H9 (cell line): Measurements from ENCODE around the gene HEXA. TPM values are rescaled to one million over a fixed set of nuclear protein-coding genes. Genes with fewer than 3 reads are reported as not detected.

Source experiments
- DNase-seq: peaks from one replicate; pipeline ENCODE4 v3.0.0-alpha.2; 2017
- H2AFZ ChIP-seq: one replicate; pipeline ENCODE4 v1.6.1; 2013; ENCODE audit warnings: mild to moderate bottlenecking, low read length, control low read depth, moderate library complexity
- H2AK5ac ChIP-seq: 2 replicates; pipeline ENCODE4 v1.6.1; 2013; ENCODE audit warnings: low read length, control low read depth, mixed read lengths; ENCODE audit not compliant: insufficient read length
- H2BK120ac ChIP-seq: one replicate; pipeline ENCODE4 v1.6.1; 2013; ENCODE audit warnings: low read depth, mild to moderate bottlenecking, low read length, control low read depth, inconsistent platforms; ENCODE audit not compliant: poor library complexity, severe bottlenecking
- H2BK12ac ChIP-seq: 2 replicates; pipeline ENCODE4 v1.6.1; 2013; ENCODE audit warnings: low read length, control low read depth, mixed read lengths, low read depth; ENCODE audit not compliant: insufficient read length
- H2BK15ac ChIP-seq: 2 replicates; pipeline ENCODE4 v1.6.1; 2013; ENCODE audit warnings: low read depth, low read length, control low read depth
- H2BK20ac ChIP-seq: one replicate; pipeline ENCODE4 v1.6.1; 2013; ENCODE audit warnings: low read depth, mild to moderate bottlenecking, low read length, control low read depth, inconsistent platforms; ENCODE audit not compliant: poor library complexity, severe bottlenecking
- H2BK5ac ChIP-seq: 2 replicates; pipeline ENCODE4 v1.6.1; 2013; ENCODE audit warnings: low read length, control low read depth, mixed read lengths; ENCODE audit not compliant: insufficient read length
- H3K14ac ChIP-seq: 2 replicates; pipeline ENCODE4 v1.6.1; 2013; ENCODE audit warnings: low read length, control low read depth; ENCODE audit not compliant: insufficient read depth
- H3K18ac ChIP-seq: 2 replicates; pipeline ENCODE4 v1.6.1; 2013; ENCODE audit warnings: low read depth, mild to moderate bottlenecking, mixed read lengths, low read length, control low read depth; ENCODE audit not compliant: insufficient read length
- H3K23ac ChIP-seq: 2 replicates; pipeline ENCODE4 v1.6.1; 2013; ENCODE audit warnings: low read length, control low read depth, mixed read lengths, low read depth; ENCODE audit not compliant: insufficient read length
- H3K23me2 ChIP-seq: 2 replicates; pipeline ENCODE4 v1.6.1; 2013; ENCODE audit warnings: low read depth, mild to moderate bottlenecking, mixed read lengths, low read length, control low read depth; ENCODE audit not compliant: insufficient read length, poor library complexity, severe bottlenecking
- H3K27ac ChIP-seq: 2 replicates; pipeline ENCODE4 v1.5.1; 2013; ENCODE audit warnings: low read length, control low read depth, mixed read lengths, low read depth; ENCODE audit not compliant: insufficient read length
- H3K27me3 ChIP-seq: 2 replicates; pipeline ENCODE4 v1.6.1; 2013; ENCODE audit warnings: low read length, control low read depth, inconsistent platforms; ENCODE audit not compliant: insufficient read depth
- H3K4ac ChIP-seq: 2 replicates; pipeline ENCODE4 v1.6.1; 2013; ENCODE audit warnings: low read depth, mild to moderate bottlenecking, control low read depth, inconsistent platforms, low read length, moderate library complexity
- H3K4me1 ChIP-seq: 2 replicates; pipeline ENCODE4 v1.6.1; 2013; ENCODE audit warnings: low read length, control low read depth, inconsistent platforms; ENCODE audit not compliant: insufficient read depth
- H3K4me2 ChIP-seq: 2 replicates; pipeline ENCODE4 v1.6.1; 2013; ENCODE audit warnings: low read length, control low read depth, mixed read lengths; ENCODE audit not compliant: insufficient read length, insufficient read depth
- H3K56ac ChIP-seq: 2 replicates; pipeline ENCODE4 v1.6.1; 2013; ENCODE audit warnings: low read depth, mild to moderate bottlenecking, mixed read lengths, low read length, control low read depth; ENCODE audit not compliant: insufficient read length
- H3K79me1 ChIP-seq: 2 replicates; pipeline ENCODE4 v1.6.1; 2013; ENCODE audit warnings: low read depth, mild to moderate bottlenecking, moderate library complexity, low read length, control low read depth, inconsistent platforms; ENCODE audit not compliant: insufficient read depth, poor library complexity, severe bottlenecking
- H3K79me2 ChIP-seq: 2 replicates; pipeline ENCODE4 v1.6.1; 2013; ENCODE audit warnings: low read length, control low read depth, inconsistent platforms; ENCODE audit not compliant: insufficient read depth
- H3K9ac ChIP-seq: 2 replicates; pipeline ENCODE4 v1.6.1; 2013; ENCODE audit warnings: low read length, control low read depth, mixed read lengths; ENCODE audit not compliant: insufficient read length; ENCODE audit errors: extremely low read depth
- H3K9me3 ChIP-seq: one replicate; pipeline ENCODE4 v1.6.1; 2013; ENCODE audit warnings: low read depth, low read length, inconsistent platforms; ENCODE audit not compliant: control insufficient read depth
- H3T11ph ChIP-seq: one replicate; pipeline ENCODE4 v1.6.1; 2013; ENCODE audit warnings: mild to moderate bottlenecking, low read length, control low read depth, inconsistent platforms
- H4K20me1 ChIP-seq: one replicate; pipeline ENCODE4 v1.6.1; 2013; ENCODE audit not compliant: control insufficient read depth, insufficient read length, insufficient read depth
- H4K5ac ChIP-seq: 2 replicates; pipeline ENCODE4 v1.6.1; 2013; ENCODE audit warnings: low read depth, mild to moderate bottlenecking, mixed read lengths, low read length, control low read depth; ENCODE audit not compliant: insufficient read length
- H4K8ac ChIP-seq: replicated peaks from 2 replicates; pipeline ENCODE4 v1.6.1; 2013; ENCODE audit warnings: low read length, control low read depth, mixed read lengths, low read depth; ENCODE audit not compliant: insufficient read length
- H4K91ac ChIP-seq: 2 replicates; pipeline ENCODE4 v1.6.1; 2013; ENCODE audit warnings: low read depth, mild to moderate bottlenecking, moderate library complexity, mixed read lengths, low read length, control low read depth; ENCODE audit not compliant: insufficient read length
- H3K27ac Mint-ChIP-seq, 3 experiments: 2 replicates in 2 of 3; 3 replicates in 1 of 3; pipeline ENCODE4 v1.8.0; 2020 to 2021; ENCODE audit warnings: mixed read lengths in 3 of 3, mild to moderate bottlenecking in 1 of 3, moderate library complexity in 1 of 3
- H3K27me3 Mint-ChIP-seq: 2 replicates; pipeline ENCODE4 v1.8.0; 2021; ENCODE audit warnings: low read depth, mild to moderate bottlenecking, moderate library complexity, mixed read lengths
- H3K36me3 Mint-ChIP-seq, 3 experiments: 2 replicates in 2 of 3; 3 replicates in 1 of 3; pipeline ENCODE4 v1.8.0; 2020 to 2021; ENCODE audit warnings: low read depth in 3 of 3, mixed read lengths in 3 of 3; ENCODE audit not compliant: insufficient read depth in 1 of 3
- H3K4me1 Mint-ChIP-seq, 2 experiments: 2 replicates each; pipeline ENCODE4 v1.8.0; 2020; ENCODE audit warnings: mixed read lengths in 2 of 2
- H3K4me3 Mint-ChIP-seq, 2 experiments: 2 replicates in 1 of 2; 3 replicates in 1 of 2; pipeline ENCODE4 v1.8.0; 2020 to 2021; ENCODE audit warnings: mild to moderate bottlenecking in 2 of 2, mixed read lengths in 2 of 2, moderate library complexity in 1 of 2
- H3K9me3 Mint-ChIP-seq, 2 experiments: 2 replicates in 1 of 2; 3 replicates in 1 of 2; pipeline ENCODE4 v1.8.0; 2020; ENCODE audit warnings: mild to moderate bottlenecking in 2 of 2, mixed read lengths in 2 of 2, moderate library complexity in 1 of 2
- CTCF ChIP-seq: fragments of 200-600 bp; sonication (generic); conservative IDR thresholded peaks from 3 replicates; pipeline ENCODE4 v1.8.0; 2021; ENCODE audit warnings: antibody characterized with exemption, mild to moderate bottlenecking
- WGBS: extraction: QIAGEN DNeasy Blood & Tissue Kit; methylation state at CpG from one replicate; pipeline ENCODE4 v1.1.7; 2013; ENCODE audit warnings: missing lambda C conversion rate, low lambda C conversion rate, mixed read lengths; ENCODE audit not compliant: insufficient read length; ENCODE audit errors: extremely low coverage; 5-methylcytosine and 5-hydroxymethylcytosine counted together
- total RNA-seq: library from RNA; stranded (reverse); gene quantifications from 2 replicates; pipeline ENCODE4 v1.2.1, GENCODE V29; 2021

The HEXA gene
- total RNA-seq, 1 experiment from 2014 or later = 54.7 TPM

DNA sequence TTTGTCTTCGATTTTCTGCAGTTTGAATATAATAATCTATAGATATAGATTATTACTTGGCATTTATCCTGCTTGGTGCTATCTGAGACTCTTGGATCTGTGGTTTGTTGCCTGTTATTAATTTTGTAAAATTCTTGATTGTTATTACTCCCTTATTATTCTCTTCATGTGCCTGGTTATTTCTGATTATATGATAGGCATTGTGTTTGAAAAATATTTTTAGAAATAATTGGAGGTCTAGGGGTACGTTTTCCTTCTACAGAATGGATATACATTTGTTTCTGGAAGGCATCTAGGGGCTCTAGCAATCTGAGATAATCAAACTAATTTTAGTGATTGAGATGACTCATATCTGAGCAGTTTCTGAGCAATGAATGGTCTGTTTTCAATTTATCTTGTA is 41.0 kb downstream of the HEXA start:
- Histone ChIP-seq H3K79me2 (no peaks in the 10 kb centered on the region), H2BK12ac (no peak overlapping the region), H3T11ph (no peak overlapping the region), H2BK5ac (no peak overlapping the region), H3K79me1 (no peaks in the 10 kb centered on the region), H2BK15ac (no peak overlapping the region), H4K8ac (no peak overlapping the region), H3K27me3 (no peaks in the 10 kb centered on the region), H3K23me2 (no peaks in the 10 kb centered on the region), H2BK120ac (no peak overlapping the region), H3K23ac (no peak overlapping the region), H3K4ac (no peak overlapping the region), H4K91ac (no peak overlapping the region), H4K20me1 (no peaks in the 10 kb centered on the region), H2AFZ (no peak overlapping the region), H4K5ac (no peak overlapping the region), H2BK20ac (no peak overlapping the region), H3K18ac (no peak overlapping the region), H3K4me2 (no peak overlapping the region), H3K4me1 (no peaks in the 10 kb centered on the region), H3K9me3 (no peaks in the 10 kb centered on the region), H3K27ac (no peak overlapping the region), H3K14ac (no peak overlapping the region), H3K9ac (no peak overlapping the region), H2AK5ac (no peak overlapping the region), H3K56ac (no peak overlapping the region)
- Mint-ChIP-seq H3K9me3 (no peaks in the 10 kb centered on the region), H3K4me3 (no peak overlapping the region), H3K4me1 (no peaks in the 10 kb centered on the region), H3K36me3 (no peaks in the 10 kb centered on the region), H3K27ac (no peak overlapping the region), H3K27me3 (no peaks in the 10 kb centered on the region)
- no peak for TF ChIP-seq CTCF
- WGBS = no CpG with 5 or more reads among the region's 2 CpGs
- no peak for DNase-seq
